ENCODE measurements around the gene FANCL.
"Not testable (repeated sequence)": the region's sequence is repeated elsewhere in the genome, so short reads cannot be mapped to it uniquely, and the experiment has no call there.

Gene FANCL

DNA sequence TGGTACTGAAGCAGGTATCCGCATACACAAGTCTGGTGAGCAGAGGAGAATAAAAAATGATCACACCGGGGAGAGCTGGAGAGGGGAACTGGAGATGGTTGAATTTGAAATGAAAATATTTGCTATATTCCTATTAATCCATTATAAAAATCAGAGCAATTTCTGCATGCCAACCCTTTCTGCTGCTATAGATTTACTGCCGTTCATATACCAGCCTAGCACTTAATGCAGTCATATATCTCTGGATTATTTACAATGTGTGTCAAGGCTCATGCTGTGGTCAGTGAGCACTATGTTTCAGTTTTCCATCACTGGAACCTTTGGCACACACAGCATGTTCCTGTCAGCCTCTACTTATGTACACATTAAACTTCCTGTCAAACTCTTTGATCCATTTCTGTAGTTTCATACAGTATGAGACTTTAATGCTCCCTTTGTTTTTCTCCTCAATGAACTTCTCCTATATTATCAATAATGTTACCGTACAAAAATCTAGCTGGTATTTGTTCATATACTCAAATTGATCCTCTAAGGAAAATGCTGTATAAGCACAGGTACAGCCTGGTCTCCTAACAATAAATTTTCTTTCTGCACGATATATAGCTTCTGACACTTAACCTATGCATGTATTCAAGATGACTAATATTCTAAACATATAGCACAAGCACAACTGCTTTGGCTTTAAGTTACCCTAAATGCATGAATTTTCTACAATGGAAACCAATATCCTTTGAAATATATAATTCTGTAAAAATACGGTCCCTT is 36.7 kb downstream of the FANCL start:
- no peak for DNase-seq

DNA sequence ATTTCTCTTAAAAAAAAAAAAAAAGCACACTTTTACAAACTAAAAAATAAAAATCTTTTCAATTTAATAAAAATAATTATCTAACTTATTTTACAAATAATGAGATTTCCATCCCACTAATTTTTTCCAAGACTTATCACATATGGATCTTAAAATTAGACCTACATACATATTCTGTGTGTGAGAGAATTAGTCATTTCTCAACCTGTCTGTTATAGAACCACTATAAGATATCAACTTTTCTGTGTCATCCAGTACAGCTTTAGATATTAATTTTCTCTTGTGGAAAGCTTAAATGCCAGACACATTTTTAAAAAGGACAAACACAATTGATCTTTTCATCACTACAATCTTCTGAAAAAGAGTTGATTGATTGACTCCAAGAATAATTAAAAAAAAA is 38.1 kb downstream of the FANCL start:
- DNase-seq: no peak

DNA sequence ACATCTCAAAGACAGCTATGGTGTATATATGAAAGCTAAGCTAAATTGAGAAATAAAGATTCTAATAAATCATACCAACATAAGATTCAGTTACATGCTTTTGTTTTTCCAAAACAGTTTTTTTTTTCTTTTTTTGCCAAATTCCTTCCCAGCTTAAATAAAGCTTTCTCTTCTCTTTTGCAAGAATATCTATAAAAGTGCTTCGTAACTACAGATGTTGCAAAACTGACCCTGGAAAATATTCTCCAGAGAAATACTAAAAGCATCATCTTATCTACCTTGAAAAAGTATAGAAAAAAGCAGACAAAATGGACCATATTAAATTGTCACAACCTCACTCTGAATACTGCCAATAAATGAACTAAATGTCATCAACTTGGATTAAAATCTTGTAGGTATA is 38.7 kb downstream of the FANCL start:
- DNase-seq: no peak

DNA sequence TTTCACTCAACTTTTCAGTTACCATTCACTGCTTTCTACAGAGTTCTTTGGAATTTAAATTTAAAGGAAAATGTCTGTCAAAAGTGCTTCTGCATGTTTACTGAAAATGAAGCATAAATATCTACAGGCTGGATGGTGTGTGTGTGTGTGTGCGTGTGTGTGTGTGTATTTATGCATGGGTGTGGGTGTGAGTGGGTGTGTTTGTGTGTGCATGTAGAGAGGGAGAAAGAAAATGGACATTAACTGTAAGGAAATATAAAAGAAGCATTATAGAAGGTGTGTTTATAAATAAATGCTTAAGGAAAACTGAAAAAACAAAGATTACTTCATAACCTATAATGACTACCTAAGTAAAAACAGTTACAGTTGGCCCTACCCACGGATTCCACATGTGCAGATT is 43.2 kb downstream of the FANCL start:
- no peak for DNase-seq

GRCh38 chr2:58195662-58196061 is 45.5 kb downstream of the FANCL start:
- no peak for DNase-seq

GRCh38 chr2:58194458-58194857 is 46.7 kb downstream of the FANCL start:
- no peak for DNase-seq

DNA sequence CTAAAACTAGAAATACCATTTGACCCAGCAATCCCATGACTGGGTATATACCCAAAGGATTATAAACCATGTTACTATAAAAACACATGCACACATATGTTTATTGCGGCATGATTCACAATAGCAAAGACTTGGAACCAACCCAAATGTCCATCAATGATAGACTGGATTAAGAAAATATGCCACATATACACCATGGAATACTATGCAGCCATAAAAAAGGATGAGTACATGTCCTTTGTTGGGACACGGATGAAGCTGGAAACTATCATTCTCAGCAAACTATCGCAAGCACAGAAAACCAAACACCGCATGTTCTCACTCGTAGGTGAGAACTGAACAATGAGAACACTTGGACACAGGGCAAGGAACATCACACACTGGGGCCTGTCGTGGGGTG is 54.1 kb downstream of the FANCL start:
- DNase-seq: not testable (repeated sequence)

DNA sequence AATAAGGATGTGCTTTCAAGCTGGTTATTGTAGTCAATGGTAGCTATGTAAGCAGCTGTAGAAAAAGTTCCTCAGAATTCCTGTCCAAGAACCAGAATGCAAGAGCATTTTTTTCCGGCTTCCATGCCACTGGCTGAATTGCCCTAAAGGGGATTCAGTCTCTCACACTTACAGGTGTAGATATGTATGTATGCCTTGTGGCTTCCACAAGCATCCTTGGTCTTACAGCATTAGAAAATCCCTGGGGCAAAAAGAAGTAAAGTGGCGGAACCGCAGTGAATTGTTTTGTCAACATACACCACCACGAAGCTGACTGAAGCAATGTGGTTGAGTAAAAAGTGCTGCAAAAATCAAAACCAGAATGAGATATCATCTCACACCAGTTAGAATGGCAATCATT is 54.6 kb downstream of the FANCL start:
- no peak for DNase-seq

- no peak for DNase-seq
These were observed 58.6 kb downstream of the FANCL start for GRCh38 chr2:58182527-58182926.

DNA sequence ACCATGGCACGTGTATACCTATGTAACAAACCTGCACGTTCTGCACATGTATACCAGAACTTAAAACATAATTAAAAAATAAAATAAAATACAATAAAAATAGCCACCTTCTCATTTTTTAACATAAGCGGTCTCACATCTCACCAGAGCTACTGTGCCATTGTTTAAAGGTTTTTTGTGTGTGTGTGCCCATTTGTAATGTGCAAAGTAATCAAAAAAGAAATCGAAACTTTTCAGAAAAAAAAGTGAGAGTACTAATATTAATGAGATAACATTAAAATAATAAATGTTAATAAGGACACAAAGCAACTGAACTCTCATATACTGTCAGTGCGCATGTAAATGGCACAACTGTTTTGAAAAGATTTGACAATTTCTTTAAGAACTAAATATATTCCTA is 60.5 kb downstream of the FANCL start:
- no peak for DNase-seq

DNA sequence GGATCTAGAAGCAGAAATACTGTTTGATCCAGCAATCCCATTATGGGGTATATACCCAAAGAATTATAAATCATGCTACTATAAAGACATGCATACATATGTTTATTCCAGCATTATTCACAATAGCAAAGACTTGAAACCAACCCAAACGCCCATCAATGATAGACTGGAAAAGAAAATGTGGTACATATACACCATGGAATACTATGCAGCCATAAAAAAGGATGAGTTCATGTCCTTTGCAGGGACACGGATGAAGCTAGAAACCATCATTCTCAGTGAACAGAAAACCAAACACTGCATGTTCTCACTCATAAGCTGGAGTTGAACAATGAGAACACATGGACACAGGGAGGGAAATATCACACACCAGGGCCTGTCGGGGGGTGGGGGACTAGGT is 61.0 kb downstream of the FANCL start:
- DNase-seq: not testable (repeated sequence)

DNA sequence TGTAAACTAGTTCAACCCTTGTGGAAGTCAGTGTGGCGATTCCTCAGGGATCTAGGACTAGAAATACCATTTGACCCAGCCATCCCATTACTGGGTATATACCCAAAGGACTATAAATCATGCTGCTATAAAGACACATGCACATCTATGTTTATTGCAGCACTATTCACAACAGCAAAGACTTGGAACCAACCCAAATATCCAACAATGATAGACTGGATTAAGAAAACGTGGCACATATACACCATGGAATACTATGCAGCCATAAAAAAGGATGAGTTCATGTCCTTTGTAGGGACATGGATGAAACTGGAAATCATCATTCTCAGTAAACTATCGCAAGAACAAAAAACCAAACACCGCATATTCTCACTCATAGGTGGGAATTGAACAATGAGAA is 63.9 kb downstream of the FANCL start:
- DNase-seq: not testable (repeated sequence)

DNA sequence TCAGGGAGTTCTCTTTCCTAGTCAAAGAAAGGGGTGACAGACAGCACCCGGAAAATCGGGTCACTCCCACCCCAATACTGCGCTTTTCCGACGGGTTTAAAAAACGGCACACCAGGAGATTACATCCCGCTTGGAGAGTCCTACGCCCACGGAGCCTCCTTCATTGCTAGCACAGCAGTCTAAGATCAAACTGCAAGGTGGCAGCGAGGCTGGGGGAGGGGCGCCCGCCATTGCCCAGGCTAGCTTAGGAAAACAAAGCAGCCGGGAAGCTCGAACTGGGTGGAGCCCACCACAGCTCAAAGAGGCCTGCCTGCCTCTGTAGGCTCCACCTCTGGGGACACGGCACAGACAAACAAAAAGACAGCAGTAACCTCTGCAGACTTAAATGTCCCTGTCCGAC is 69.3 kb downstream of the FANCL start:
- not testable (repeated sequence) for DNase-seq

DNA sequence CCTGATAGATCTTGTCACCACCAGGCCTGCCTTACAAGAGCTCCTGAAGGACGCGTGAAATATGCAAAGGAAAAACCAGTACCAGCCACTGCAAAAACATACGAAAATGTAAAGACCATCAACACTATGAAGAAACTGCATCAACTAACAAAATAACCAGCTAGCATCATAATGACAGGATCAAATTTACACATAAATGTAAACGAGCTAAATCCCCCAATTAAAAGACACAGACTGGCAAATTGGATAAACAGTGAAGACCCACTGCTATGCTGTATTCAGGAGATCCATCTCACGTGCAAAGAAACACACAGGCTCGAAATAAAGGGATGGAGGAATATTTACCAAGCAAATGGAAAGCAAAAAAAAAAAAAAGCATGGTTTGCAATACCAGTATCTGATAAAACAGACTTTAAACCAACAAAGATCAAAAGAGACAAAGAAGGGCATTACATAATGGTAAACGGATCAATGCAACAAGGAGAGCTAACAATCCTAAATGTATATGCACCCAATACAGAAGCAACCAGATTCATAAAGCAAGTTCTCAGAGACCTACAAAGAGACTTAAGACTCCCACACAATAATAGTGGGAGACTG is 70.7 kb downstream of the FANCL start:
- not testable (repeated sequence) for DNase-seq

DNA sequence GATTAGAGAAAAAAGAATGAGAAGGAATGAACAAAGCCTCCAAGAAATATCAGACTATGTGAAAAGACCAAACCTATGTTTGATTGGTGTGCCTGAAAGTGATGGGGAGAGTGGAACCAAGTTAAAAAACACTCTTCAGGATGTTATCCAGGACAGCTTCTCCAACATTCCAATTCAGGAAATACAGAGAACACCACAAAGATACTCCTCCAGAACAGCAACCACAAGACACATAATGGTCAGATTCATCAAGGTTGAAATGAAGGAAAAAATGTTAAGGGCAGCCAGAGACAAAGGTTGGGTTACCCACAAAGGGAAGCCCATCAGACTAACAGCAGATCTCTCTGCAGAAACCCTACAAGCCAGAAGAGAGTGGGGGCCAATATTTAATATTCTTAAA is 71.3 kb downstream of the FANCL start:
- not testable (repeated sequence) for DNase-seq

GRCh38 chr2:58168130-58168529 is 73.0 kb downstream of the FANCL start:
- not testable (repeated sequence) for DNase-seq

DNA sequence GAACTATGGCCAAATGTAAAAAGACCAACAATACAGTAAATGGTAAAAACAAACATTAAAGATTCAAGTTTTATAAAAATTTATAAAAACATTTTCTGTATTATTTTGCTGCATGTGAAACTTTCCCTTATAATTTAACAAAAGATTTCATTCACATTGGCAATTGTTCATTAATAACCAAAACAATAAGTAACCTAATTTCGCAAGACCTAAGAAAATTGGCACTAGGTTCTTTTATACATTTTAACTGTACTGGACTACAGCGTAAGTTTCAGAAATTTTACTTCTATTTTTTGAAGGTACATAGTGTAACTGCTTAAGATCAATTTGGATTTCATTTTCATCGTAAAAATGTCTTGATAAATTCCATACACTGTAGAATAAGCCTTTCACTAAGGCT is 77.2 kb downstream of the FANCL start:
- no peak for DNase-seq

DNA sequence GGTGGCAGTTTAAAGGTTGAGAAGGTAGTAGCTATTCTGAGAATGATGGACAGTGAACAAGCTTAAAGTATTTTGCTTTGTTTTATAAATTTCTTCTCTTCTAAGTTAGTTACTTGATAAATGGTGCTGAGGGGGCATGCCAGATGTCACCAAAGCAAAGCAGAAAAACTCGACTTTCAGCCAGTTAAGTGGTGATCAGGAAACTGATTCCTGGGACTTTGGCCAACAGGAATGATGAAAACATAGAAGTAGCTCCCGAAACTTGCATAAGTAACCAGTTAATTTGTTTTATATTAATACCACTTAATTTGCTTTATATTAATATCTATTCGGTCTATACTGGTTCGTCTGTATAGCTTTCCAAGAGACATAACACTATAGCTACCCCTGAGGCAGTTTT is 82.6 kb downstream of the FANCL start:
- DNase-seq: no peak

- no peak for DNase-seq
These were observed 83.4 kb downstream of the FANCL start for GRCh38 chr2:58157754-58158153.

- DNase-seq: no peak
These were observed 84.3 kb downstream of the FANCL start for GRCh38 chr2:58156780-58157179.

DNA sequence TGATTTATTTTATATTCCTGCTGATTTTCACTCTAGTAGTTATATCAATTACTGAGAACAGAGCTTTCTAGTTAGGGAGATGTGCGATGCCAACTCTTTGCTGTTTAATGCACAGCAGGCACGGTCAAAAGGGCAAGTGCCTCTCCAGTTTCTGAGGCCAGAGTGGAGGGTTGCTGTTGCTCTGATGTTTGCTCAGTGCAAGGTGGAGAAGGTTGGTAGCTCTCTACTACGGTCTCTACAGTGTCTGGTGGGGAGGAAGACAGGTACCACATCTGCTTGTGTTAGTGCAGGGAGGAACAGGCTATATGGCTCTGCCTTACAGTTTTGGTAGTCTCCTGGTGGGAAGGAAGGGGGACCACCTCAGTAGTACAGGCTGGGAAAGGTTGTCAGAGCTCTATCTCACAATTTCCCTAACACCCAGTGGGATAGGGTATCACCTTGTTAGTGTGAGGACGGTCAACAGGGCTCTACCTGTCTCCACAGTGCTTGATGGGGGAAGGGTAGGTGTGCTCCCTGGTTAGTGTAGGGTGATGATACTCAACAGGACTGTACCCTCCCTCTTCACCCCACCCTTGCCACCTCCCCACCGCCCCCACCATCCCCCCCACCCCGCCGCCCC is 85.9 kb downstream of the FANCL start:
- no peak for DNase-seq

- DNase-seq: no peak
These were observed 94.4 kb downstream of the FANCL start for GRCh38 chr2:58146707-58147106.

- not testable (repeated sequence) for DNase-seq
These were observed 95.4 kb downstream of the FANCL start for GRCh38 chr2:58145769-58146168.

DNA sequence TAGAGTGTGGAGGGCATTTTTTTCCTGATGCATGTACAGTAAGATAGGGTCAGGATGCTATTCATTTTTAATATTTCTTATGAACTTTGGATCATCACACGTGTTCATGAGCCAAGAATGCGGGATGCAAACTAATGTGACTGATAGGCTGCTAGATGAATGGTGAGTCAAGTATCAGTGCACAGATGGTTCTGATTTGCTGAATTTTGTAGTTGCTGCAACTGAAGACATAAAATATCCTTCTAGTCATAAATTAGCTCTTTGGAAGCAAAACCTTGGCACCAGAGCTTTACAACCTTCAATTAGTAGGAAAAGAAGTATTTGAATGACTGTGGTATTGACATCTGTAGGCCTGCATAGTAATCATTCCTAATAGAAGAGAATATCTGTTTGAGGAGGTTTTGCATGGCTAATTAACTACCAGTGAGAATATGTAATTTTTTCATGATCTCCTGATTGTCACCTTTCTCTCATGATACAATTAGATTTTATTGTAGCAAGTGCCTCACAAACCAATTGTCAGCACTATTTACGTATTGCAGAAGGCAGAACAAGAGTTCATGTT is 100.5 kb downstream of the FANCL start:
- no peak for DNase-seq
